ENCODE data around the gene ASIC2.

- TF ChIP-seq POLR2AphosphoS5 (IDR thresholded peaks at IDR 0.05), result no peak
- no peak for TF ChIP-seq POLR2A (IDR thresholded peaks at IDR 0.05)
- TF ChIP-seq, protein P1, sequence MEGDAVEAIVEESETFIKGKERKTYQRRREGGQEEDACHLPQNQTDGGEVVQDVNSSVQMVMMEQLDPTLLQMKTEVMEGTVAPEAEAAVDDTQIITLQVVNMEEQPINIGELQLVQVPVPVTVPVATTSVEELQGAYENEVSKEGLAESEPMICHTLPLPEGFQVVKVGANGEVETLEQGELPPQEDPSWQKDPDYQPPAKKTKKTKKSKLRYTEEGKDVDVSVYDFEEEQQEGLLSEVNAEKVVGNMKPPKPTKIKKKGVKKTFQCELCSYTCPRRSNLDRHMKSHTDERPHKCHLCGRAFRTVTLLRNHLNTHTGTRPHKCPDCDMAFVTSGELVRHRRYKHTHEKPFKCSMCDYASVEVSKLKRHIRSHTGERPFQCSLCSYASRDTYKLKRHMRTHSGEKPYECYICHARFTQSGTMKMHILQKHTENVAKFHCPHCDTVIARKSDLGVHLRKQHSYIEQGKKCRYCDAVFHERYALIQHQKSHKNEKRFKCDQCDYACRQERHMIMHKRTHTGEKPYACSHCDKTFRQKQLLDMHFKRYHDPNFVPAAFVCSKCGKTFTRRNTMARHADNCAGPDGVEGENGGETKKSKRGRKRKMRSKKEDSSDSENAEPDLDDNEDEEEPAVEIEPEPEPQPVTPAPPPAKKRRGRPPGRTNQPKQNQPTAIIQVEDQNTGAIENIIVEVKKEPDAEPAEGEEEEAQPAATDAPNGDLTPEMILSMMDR (IDR thresholded peaks at IDR 0.05), result no peak
Measured at GRCh38 chr17:33120103-33120502, 173.0 kb downstream of the ASIC2 start.
